Natural killer cell treated with Interleukin-12 subunit alpha and Interleukin-12 subunit beta and Interleukin-15 and Interleukin-18, amount 100 ng/mL, for 72 hours (primary cell): ENCODE data around the gene COMT. TPM values are rescaled to one million over a fixed set of nuclear protein-coding genes. Genes with fewer than 3 reads are reported as not detected.
A peak's percentile ranks its signal among the peaks of the same experiment; 100 is the strongest.

ENCODE experiments used
- ATAC-seq, 2 donors: fragments of 150-1000 bp; cut with Tn5 transposase in 1 of 2; sonication (Bioruptor Pico), chemical (Tn5 transposase) in 1 of 2; 2 replicates each; pipeline ENCODE4 v1.10.0; 2021
- DNase-seq: peaks from one replicate; pipeline ENCODE4 v3.0.0; 2022; ENCODE audit warnings: low spot score
- H3K27ac Mint-ChIP-seq, 2 donors: 1 replicate in 1 of 2; 2 replicates in 1 of 2; pipeline ENCODE4 v1.8.0; 2022; ENCODE audit warnings: mixed read lengths in 2 of 2, mild to moderate bottlenecking in 1 of 2, moderate library complexity in 1 of 2
- H3K27me3 Mint-ChIP-seq, 2 donors: 1 replicate in 1 of 2; 2 replicates in 1 of 2; pipeline ENCODE4 v1.8.0; 2022; ENCODE audit warnings: mixed read lengths in 2 of 2
- H3K36me3 Mint-ChIP-seq: one replicate; pipeline ENCODE4 v1.8.0; 2022; ENCODE audit warnings: mixed read lengths
- H3K4me1 Mint-ChIP-seq, 2 donors: 1 replicate in 1 of 2; 2 replicates in 1 of 2; pipeline ENCODE4 v1.8.0; 2022; ENCODE audit warnings: low read depth in 2 of 2, mixed read lengths in 2 of 2, mild to moderate bottlenecking in 1 of 2
- H3K4me3 Mint-ChIP-seq: one replicate; pipeline ENCODE4 v1.8.0; 2022; ENCODE audit warnings: mixed read lengths
- H3K9me3 Mint-ChIP-seq: 2 replicates; pipeline ENCODE4 v1.8.0; 2022; ENCODE audit warnings: mixed read lengths
- total RNA-seq, 2 donors: library from RNA; stranded (reverse); gene quantifications; one replicate each; pipeline ENCODE4 v1.2.3, GENCODE V29; 2022

Gene COMT
- total RNA-seq, 2 donors from 2014 or later, result 141 to 223 TPM

- no peak for DNase-seq
- Mint-ChIP-seq H3K27me3 (no peaks in the 10 kb centered on the region), H3K9me3 (peaks cover 3% of the 10 kb centered on the region), H3K4me1 (peaks cover 0 to 7% of the 10 kb centered on the region in 2 donors), H3K4me3 (no peak overlapping the region), H3K27ac (no peak overlapping the region), H3K36me3 (peaks cover 3% of the 10 kb centered on the region)
- ATAC-seq, result peak in 1 of 2 donors; percentile 6
Measured at GRCh38 chr22:20008221-20008995, 66.8 kb downstream of the COMT start.

GRCh38 chr22:20009018-20009491 lies 67.5 kb downstream of the COMT start:
- Mint-ChIP-seq H3K9me3 (no peaks in the 10 kb centered on the region), H3K27ac (no peak overlapping the region), H3K4me3 (no peak overlapping the region), H3K27me3 (no peaks in the 10 kb centered on the region), H3K4me1 (peaks cover 0 to 7% of the 10 kb centered on the region in 2 donors), H3K36me3 (no peaks in the 10 kb centered on the region)
- DNase-seq (no peak), ATAC-seq (no peak)

GRCh38 chr22:20009582-20010306 lies 68.2 kb downstream of the COMT start:
- Mint-ChIP-seq H3K4me1 (peaks cover 0 to 7% of the 10 kb centered on the region in 2 donors), H3K36me3 (no peaks in the 10 kb centered on the region), H3K27ac (no peak overlapping the region), H3K9me3 (no peaks in the 10 kb centered on the region), H3K4me3 (no peak overlapping the region), H3K27me3 (no peaks in the 10 kb centered on the region)
- DNase-seq, result no peak
- ATAC-seq, result no peak

- ATAC-seq, result no peak
- Mint-ChIP-seq H3K4me1 (peaks cover 0 to 7% of the 10 kb centered on the region in 2 donors), H3K36me3 (no peaks in the 10 kb centered on the region), H3K27ac (peak overlapping the region in 1 of 2 donors; percentile 51), H3K27me3 (no peaks in the 10 kb centered on the region), H3K9me3 (no peaks in the 10 kb centered on the region), H3K4me3 (no peak overlapping the region)
- no peak for DNase-seq
Measured at GRCh38 chr22:20010307-20011122, 68.9 kb downstream of the COMT start.

GRCh38 chr22:20011123-20011992 lies 69.8 kb downstream of the COMT start:
- no peaks in the 10 kb centered on the region for H3K27me3 Mint-ChIP-seq
- ATAC-seq, result no peak
- H3K27ac Mint-ChIP-seq, result peak overlapping the region in 1 of 2 donors; percentile 51
- no peaks in the 10 kb centered on the region for H3K9me3 Mint-ChIP-seq
- peaks cover 0 to 7% of the 10 kb centered on the region in 2 donors for H3K4me1 Mint-ChIP-seq
- no peak overlapping the region for H3K4me3 Mint-ChIP-seq
- no peaks in the 10 kb centered on the region for H3K36me3 Mint-ChIP-seq
- DNase-seq, result no peak

GRCh38 chr22:20011993-20012740 lies 70.6 kb downstream of the COMT start:
- DNase-seq, result no peak
- no peak overlapping the region for H3K4me3 Mint-ChIP-seq
- H3K9me3 Mint-ChIP-seq, result no peaks in the 10 kb centered on the region
- no peak for ATAC-seq
- H3K27ac Mint-ChIP-seq, result no peak overlapping the region
- H3K4me1 Mint-ChIP-seq, result peaks cover 4 to 7% of the 10 kb centered on the region in 2 donors
- no peaks in the 10 kb centered on the region for H3K27me3 Mint-ChIP-seq
- H3K36me3 Mint-ChIP-seq, result no peaks in the 10 kb centered on the region

- Mint-ChIP-seq H3K4me3 (no peak overlapping the region), H3K4me1 (peaks cover 9 to 10% of the 10 kb centered on the region in 2 donors), H3K27ac (no peak overlapping the region), H3K36me3 (no peaks in the 10 kb centered on the region), H3K9me3 (no peaks in the 10 kb centered on the region), H3K27me3 (no peaks in the 10 kb centered on the region)
- ATAC-seq (no peak), DNase-seq (no peak)
Measured at GRCh38 chr22:20012741-20013331, 71.3 kb downstream of the COMT start.

- H3K27me3 Mint-ChIP-seq, result no peaks in the 10 kb centered on the region
- no peaks in the 10 kb centered on the region for H3K9me3 Mint-ChIP-seq
- H3K4me1 Mint-ChIP-seq, result peaks cover 9 to 10% of the 10 kb centered on the region in 2 donors
- no peak for ATAC-seq
- H3K4me3 Mint-ChIP-seq, result no peak overlapping the region
- DNase-seq, result no peak
- no peak overlapping the region for H3K27ac Mint-ChIP-seq
- no peaks in the 10 kb centered on the region for H3K36me3 Mint-ChIP-seq
Measured at GRCh38 chr22:20013382-20013871, 71.9 kb downstream of the COMT start.

GRCh38 chr22:20014526-20015186 lies 73.1 kb downstream of the COMT start:
- ATAC-seq (no peak), DNase-seq (no peak)
- H3K9me3 Mint-ChIP-seq, result no peaks in the 10 kb centered on the region
- H3K27ac Mint-ChIP-seq, result no peak overlapping the region
- no peak overlapping the region for H3K4me3 Mint-ChIP-seq
- no peaks in the 10 kb centered on the region for H3K36me3 Mint-ChIP-seq
- no peaks in the 10 kb centered on the region for H3K27me3 Mint-ChIP-seq
- peaks cover 7 to 9% of the 10 kb centered on the region in 2 donors for H3K4me1 Mint-ChIP-seq

- Mint-ChIP-seq H3K27ac (no peak overlapping the region), H3K36me3 (no peaks in the 10 kb centered on the region), H3K9me3 (no peaks in the 10 kb centered on the region), H3K27me3 (no peaks in the 10 kb centered on the region), H3K4me3 (peak overlapping the region; percentile 59), H3K4me1 (peaks cover 7 to 9% of the 10 kb centered on the region in 2 donors)
- ATAC-seq, result no peak
- DNase-seq, result no peak
Measured at GRCh38 chr22:20015187-20015625, 73.6 kb downstream of the COMT start.

GRCh38 chr22:20015971-20016733 lies 74.6 kb downstream of the COMT start:
- Mint-ChIP-seq H3K4me3 (peak overlapping the region; percentile 85), H3K4me1 (peaks cover 10 to 14% of the 10 kb centered on the region in 2 donors), H3K36me3 (no peaks in the 10 kb centered on the region), H3K9me3 (no peaks in the 10 kb centered on the region), H3K27me3 (no peaks in the 10 kb centered on the region), H3K27ac (no peak overlapping the region)
- DNase-seq, result no peak
- ATAC-seq, result peak in 1 of 2 donors; percentile 1
